GM23338 (cell line): Measurements from ENCODE around the gene YIPF7. TPM values are rescaled to one million over a fixed set of nuclear protein-coding genes. Genes with fewer than 3 reads are reported as not detected.

Source experiments
- ATAC-seq: fragments of 200-7000 bp; cut with Tn5 transposase; 3 replicates; pipeline ENCODE4 v1.9.1; 2020
- DNase-seq: peaks from one replicate; pipeline ENCODE4 v3.0.0-alpha.2; 2015; ENCODE audit warnings: low spot score
- H2AFZ ChIP-seq: fragments of 200-600 bp; sonication (generic); 2 replicates; pipeline ENCODE4 v1.8.0; 2016; ENCODE audit warnings: antibody characterized with exemption, mild to moderate bottlenecking, moderate library complexity
- H3F3A ChIP-seq: fragments of 200-600 bp; sonication (generic); replicated peaks from 2 replicates; pipeline ENCODE4 v1.8.0; 2017; ENCODE audit warnings: antibody characterized with exemption, mixed run types, low read depth
- H3K27ac ChIP-seq: fragments of 200-600 bp; sonication (generic); 2 replicates; pipeline ENCODE4 v1.6.1; 2016; ENCODE audit warnings: low read depth
- H3K27me3 ChIP-seq: fragments of 200-600 bp; sonication (generic); 2 replicates; pipeline ENCODE4 v1.8.0; 2016; ENCODE audit warnings: mild to moderate bottlenecking, mixed run types, moderate library complexity; ENCODE audit not compliant: insufficient read depth
- H3K36me3 ChIP-seq: fragments of 200-600 bp; sonication (generic); 2 replicates; pipeline ENCODE4 v1.8.0; 2016; ENCODE audit warnings: mild to moderate bottlenecking; ENCODE audit not compliant: insufficient read depth
- H3K4me1 ChIP-seq: fragments of 200-600 bp; sonication (generic); 2 replicates; pipeline ENCODE4 v1.8.0; 2016; ENCODE audit warnings: mild to moderate bottlenecking, moderate library complexity; ENCODE audit not compliant: insufficient read depth
- H3K4me2 ChIP-seq: fragments of 200-600 bp; sonication (generic); 2 replicates; pipeline ENCODE4 v1.7.1; 2017; ENCODE audit warnings: mixed run types
- H3K4me3 ChIP-seq: fragments of 200-600 bp; sonication (generic); 2 replicates; pipeline ENCODE4 v1.6.1; 2016; ENCODE audit warnings: mixed run types
- H3K79me2 ChIP-seq: fragments of 200-600 bp; sonication (generic); replicated peaks from 2 replicates; pipeline ENCODE4 v1.8.0; 2017; ENCODE audit warnings: mild to moderate bottlenecking; ENCODE audit not compliant: insufficient read depth
- H3K9me2 ChIP-seq: fragments of 200-600 bp; sonication (generic); 2 replicates; pipeline ENCODE4 v1.8.0; 2017; ENCODE audit not compliant: insufficient read depth
- H4K20me1 ChIP-seq: fragments of 200-600 bp; sonication (generic); replicated peaks from 2 replicates; pipeline ENCODE4 v1.8.0; 2017; ENCODE audit warnings: mild to moderate bottlenecking; ENCODE audit not compliant: insufficient read depth
- H3K27ac Mint-ChIP-seq: 2 replicates; pipeline ENCODE4 v1.8.0; 2020; ENCODE audit warnings: inconsistent platforms, mild to moderate bottlenecking, moderate library complexity, mixed read lengths
- H3K27me3 Mint-ChIP-seq: 3 replicates; pipeline ENCODE4 v1.8.0; 2022; ENCODE audit warnings: low read depth, mild to moderate bottlenecking, moderate library complexity, mixed read lengths, inconsistent platforms; ENCODE audit not compliant: insufficient read depth, poor library complexity
- H3K36me3 Mint-ChIP-seq: 3 replicates; pipeline ENCODE4 v1.8.0; 2021; ENCODE audit warnings: low read depth, mild to moderate bottlenecking, inconsistent platforms, moderate library complexity, mixed read lengths
- H3K4me1 Mint-ChIP-seq: 3 replicates; pipeline ENCODE4 v1.8.0; 2020; ENCODE audit warnings: mild to moderate bottlenecking, inconsistent platforms, mixed read lengths
- H3K4me3 Mint-ChIP-seq: 3 replicates; pipeline ENCODE4 v1.8.0; 2021; ENCODE audit warnings: moderate library complexity, mild to moderate bottlenecking, inconsistent platforms, mixed read lengths
- H3K9me3 Mint-ChIP-seq: 3 replicates; pipeline ENCODE4 v1.8.0; 2020; ENCODE audit warnings: moderate library complexity, mild to moderate bottlenecking, inconsistent platforms, mixed read lengths
- CREB1 ChIP-seq: fragments of 250-450 bp; sonication (Bioruptor Pico); IDR thresholded peaks from 2 replicates; pipeline ENCODE4 v1.5.0; 2020; ENCODE audit warnings: low read depth, mild to moderate bottlenecking, moderate library complexity
- CTCF ChIP-seq, 2 experiments: fragments of 200-600 bp in 1 of 2; sonication (generic) in 1 of 2; conservative IDR thresholded peaks; 2 replicates each; pipeline versions ENCODE4 v1.5.1 to v1.6.1; 2016 to 2017; ENCODE audit warnings: antibody characterized with exemption in 2 of 2, low read depth in 2 of 2, mild to moderate bottlenecking in 2 of 2, moderate library complexity in 1 of 2
- EZH2phosphoT487 ChIP-seq: fragments of 200-600 bp; sonication (generic); IDR thresholded peaks from one replicate; pipeline ENCODE4 v1.8.1; 2018; ENCODE audit warnings: antibody characterized with exemption; ENCODE audit not compliant: unreplicated experiment
- JUNB ChIP-seq: IDR thresholded peaks from one replicate; pipeline ENCODE4 v1.6.1; 2016; ENCODE audit warnings: antibody characterized with exemption; ENCODE audit not compliant: unreplicated experiment
- NANOG ChIP-seq: IDR thresholded peaks from 2 replicates; pipeline ENCODE4 v1.6.1; 2016; ENCODE audit warnings: antibody characterized with exemption, borderline replicate concordance
- POLR2AphosphoS5 ChIP-seq: IDR thresholded peaks from 2 replicates; pipeline ENCODE4 v1.6.1; 2016; ENCODE audit warnings: antibody characterized with exemption, low read depth
- REST ChIP-seq: IDR thresholded peaks from one replicate; pipeline ENCODE4 v1.6.1; 2018; ENCODE audit warnings: antibody characterized with exemption; ENCODE audit not compliant: unreplicated experiment
- STAT1 ChIP-seq: IDR thresholded peaks from one replicate; pipeline ENCODE4 v1.6.1; 2016; ENCODE audit warnings: antibody characterized with exemption; ENCODE audit not compliant: unreplicated experiment
- ZNF114 ChIP-seq: fragments of 250-450 bp; sonication (Bioruptor Pico); IDR thresholded peaks from 2 replicates; pipeline ENCODE4 v1.5.0; 2020; ENCODE audit warnings: mild to moderate bottlenecking, moderate library complexity
- ZNF331 ChIP-seq: fragments of 250-450 bp; sonication (Bioruptor Pico); IDR thresholded peaks from 2 replicates; pipeline ENCODE4 v1.5.0; 2020; ENCODE audit warnings: low read depth, mild to moderate bottlenecking, moderate library complexity
- ZNF462 ChIP-seq: fragments of 250-450 bp; sonication (Bioruptor Pico); IDR thresholded peaks from 2 replicates; pipeline ENCODE4 v1.5.0; 2020; ENCODE audit warnings: mild to moderate bottlenecking, moderate library complexity
- polyA plus RNA-seq: library from polyadenylated mRNA; unstranded; fragments of >200 nt; fragmentation: Nextera tagmentation; extraction: Ambion mirVana; gene quantifications from 2 replicates; pipeline ENCODE4 v1.2.1, GENCODE V29; 2016
- total RNA-seq: library from RNA; depleted of rRNA; stranded (reverse); fragments of >200 nt; shearing (Covaris generic); gene quantifications from 2 replicates; pipeline ENCODE4 v1.2.3, GENCODE V29; 2014

Gene YIPF7
- total and polyA plus RNA-seq, 2 experiments from 2014 or later: not detected

- no peaks in the 10 kb centered on the region for H3K9me3 Mint-ChIP-seq
- Histone ChIP-seq H3K36me3 (peaks cover 8% of the 10 kb centered on the region; the same call in 1 of the 2 replicates), H3K4me2 (no peak overlapping the region), H3K79me2 (no peaks in the 10 kb centered on the region), H3K9me2 (no peaks in the 10 kb centered on the region), H3F3A (no peaks in the 10 kb centered on the region), H3K4me1 (no peaks in the 10 kb centered on the region), H2AFZ (no peak overlapping the region), H3K4me3 (no peak overlapping the region), H3K27me3 (no peaks in the 10 kb centered on the region), H4K20me1 (no peaks in the 10 kb centered on the region), H3K27ac (no peak overlapping the region)
- no peak for TF ChIP-seq NANOG
- no peak for TF ChIP-seq STAT1
- peaks cover 46% of the 10 kb centered on the region; the same call in 2 of the 3 replicates for H3K36me3 Mint-ChIP-seq
- H3K4me3 Mint-ChIP-seq: no peak overlapping the region
- DNase-seq (no peak), ATAC-seq (no peak)
- H3K4me1 Mint-ChIP-seq: peaks cover 5% of the 10 kb centered on the region
- H3K27ac Mint-ChIP-seq: peak overlapping the region; percentile 67; the same call in 1 of the 2 replicates
- H3K27me3 Mint-ChIP-seq: peaks cover 5% of the 10 kb centered on the region
Measured at GRCh38 chr4:44701037-44701436, 49.6 kb upstream of the YIPF7 start.

- Histone ChIP-seq H3K4me2 (no peak overlapping the region), H3F3A (no peaks in the 10 kb centered on the region), H3K79me2 (no peaks in the 10 kb centered on the region), H3K4me1 (no peaks in the 10 kb centered on the region), H2AFZ (no peak overlapping the region), H3K4me3 (no peak overlapping the region), H3K9me2 (no peaks in the 10 kb centered on the region), H3K27me3 (no peaks in the 10 kb centered on the region), H4K20me1 (no peaks in the 10 kb centered on the region), H3K27ac (no peak overlapping the region), H3K36me3 (peaks cover 8% of the 10 kb centered on the region; the same call in 1 of the 2 replicates)
- Mint-ChIP-seq H3K4me3 (no peak overlapping the region), H3K27me3 (peaks cover 5% of the 10 kb centered on the region), H3K36me3 (peaks cover 49% of the 10 kb centered on the region; the same call in 2 of the 3 replicates), H3K4me1 (peaks cover 5% of the 10 kb centered on the region), H3K9me3 (no peaks in the 10 kb centered on the region), H3K27ac (no peak overlapping the region)
- ATAC-seq (no peak), DNase-seq (no peak)
- TF ChIP-seq EZH2phosphoT487 (no peak), NANOG (no peak), POLR2AphosphoS5 (no peak), REST (no peak), ZNF331 (CRISPR knock-in tag) (no peak), JUNB (no peak), ZNF114 (no peak), ZNF462 (no peak), CTCF (conservative IDR thresholded peaks at IDR 0.05; ENCODE audit: low read depth in 2 of 2) (no peak), CREB1 (CRISPR knock-in tag) (no peak)
Measured at GRCh38 chr4:44700427-44700826, 49.0 kb upstream of the YIPF7 start.
